HUES48 (cell line): ENCODE results near the gene JPH4.
"Not testable (repeated sequence)": the region's sequence is repeated elsewhere in the genome, so short reads cannot be mapped to it uniquely, and the experiment has no call there.

Source experiments
- H3K27ac ChIP-seq: one replicate; pipeline ENCODE4 v1.7.0; 2013; ENCODE audit warnings: low read depth, low read length, inconsistent platforms
- H3K27me3 ChIP-seq: 2 replicates; pipeline ENCODE4 v1.6.1; 2013; ENCODE audit warnings: mild to moderate bottlenecking, low read length; ENCODE audit not compliant: control insufficient read depth, insufficient read depth
- H3K36me3 ChIP-seq: 2 replicates; pipeline ENCODE4 v1.6.1; 2013; ENCODE audit warnings: low read length; ENCODE audit not compliant: control insufficient read depth, insufficient read depth
- H3K4me1 ChIP-seq: 2 replicates; pipeline ENCODE4 v1.6.1; 2013; ENCODE audit warnings: mild to moderate bottlenecking, low read length; ENCODE audit not compliant: control insufficient read depth, insufficient read depth
- H3K4me3 ChIP-seq: 2 replicates; pipeline ENCODE4 v1.5.1; 2013; ENCODE audit warnings: mild to moderate bottlenecking, low read depth, low read length
- H3K9ac ChIP-seq: 2 replicates; pipeline ENCODE4 v1.6.1; 2013; ENCODE audit warnings: mild to moderate bottlenecking, low read depth, low read length, moderate library complexity
- H3K9me3 ChIP-seq: 2 replicates; pipeline ENCODE4 v1.6.1; 2013; ENCODE audit warnings: low read length; ENCODE audit not compliant: control insufficient read depth, insufficient read depth

Gene JPH4

DNA sequence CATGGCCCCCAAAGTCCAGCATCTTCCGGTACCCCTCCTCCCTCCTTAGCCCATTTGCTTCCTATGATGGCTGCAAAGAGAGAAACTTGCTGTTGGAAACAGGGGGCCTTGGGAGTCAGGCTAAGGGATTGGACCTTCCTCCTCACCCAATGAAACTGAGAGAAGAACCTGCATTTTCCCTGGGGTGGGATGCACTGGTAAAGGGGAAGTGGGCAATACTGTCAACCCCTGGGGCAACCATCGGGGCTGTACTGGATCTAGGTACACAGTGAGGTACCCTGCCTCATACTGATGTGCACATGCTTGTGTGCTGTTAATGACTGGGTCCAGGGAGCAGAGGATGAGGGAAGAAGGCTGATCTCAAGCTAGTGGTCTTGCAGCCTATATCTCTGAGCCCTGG lies 11.0 kb upstream of the JPH4 start:
- Histone ChIP-seq H3K4me3 (no peak overlapping the region), H3K9ac (no peak overlapping the region), H3K27me3 (no peaks in the 10 kb centered on the region), H3K27ac (no peak overlapping the region), H3K36me3 (no peaks in the 10 kb centered on the region), H3K9me3 (no peaks in the 10 kb centered on the region), H3K4me1 (peaks cover 14% of the 10 kb centered on the region)

GRCh38 chr14:23588884-23589598 lies 10.5 kb upstream of the JPH4 start:
- H3K9ac ChIP-seq, result no peak overlapping the region
- no peak overlapping the region for H3K27ac ChIP-seq

DNA sequence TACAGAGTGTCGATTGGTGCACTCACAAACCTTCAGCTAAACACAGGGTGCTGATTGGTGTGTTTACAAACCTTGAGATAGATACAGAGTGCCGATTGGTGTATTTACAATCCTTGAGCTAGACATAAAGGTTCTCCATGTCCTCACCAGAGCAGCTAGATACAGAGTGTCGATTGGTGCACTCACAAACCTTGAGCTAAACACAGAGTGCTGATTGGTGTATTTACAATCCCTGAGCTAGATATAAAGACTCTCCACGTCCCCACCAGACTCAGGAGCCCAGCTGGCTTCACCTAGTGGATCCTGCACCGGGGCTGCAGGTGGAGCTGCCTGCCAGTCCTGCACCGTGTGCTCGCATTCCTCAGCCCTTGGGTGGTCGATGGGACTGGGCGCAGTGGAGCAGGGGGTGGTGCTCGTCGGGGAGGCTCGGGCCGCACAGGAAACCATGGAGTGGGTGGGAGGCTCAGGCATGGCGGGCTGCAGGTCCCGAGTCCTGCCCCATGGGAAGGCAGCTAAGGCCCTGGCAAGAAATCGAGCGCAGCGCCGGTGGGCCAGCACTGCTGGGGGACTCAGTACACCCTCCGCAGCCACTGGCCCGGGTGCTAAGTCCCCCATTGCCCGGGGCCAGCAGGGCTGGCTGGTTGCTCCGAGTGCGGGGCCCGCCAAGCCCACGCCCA lies 6.1 kb upstream of the JPH4 start:
- not testable (repeated sequence) for H3K9ac ChIP-seq, H3K4me3 ChIP-seq, H3K27ac ChIP-seq, H3K9me3 ChIP-seq, H3K27me3 ChIP-seq, H3K36me3 ChIP-seq
- peaks cover 11% of the 10 kb centered on the region for H3K4me1 ChIP-seq

More at GRCh38 chr14:23588884-23589598, 10.5 kb upstream of the JPH4 start:
- H3K9me3 ChIP-seq, result no peaks in the 10 kb centered on the region
- H3K4me3 ChIP-seq, result no peak overlapping the region
- H3K36me3 ChIP-seq, result no peaks in the 10 kb centered on the region
- peaks cover 14% of the 10 kb centered on the region for H3K4me1 ChIP-seq
- no peaks in the 10 kb centered on the region for H3K27me3 ChIP-seq

- not testable (repeated sequence) for H3K36me3 ChIP-seq, H3K9ac ChIP-seq, H3K27me3 ChIP-seq, H3K27ac ChIP-seq, H3K9me3 ChIP-seq, H3K4me3 ChIP-seq
- H3K4me1 ChIP-seq, result peaks cover 14% of the 10 kb centered on the region
These were observed 5.4 kb upstream of the JPH4 start for GRCh38 chr14:23583761-23584526.

GRCh38 chr14:23582906-23583760 lies 4.5 kb upstream of the JPH4 start:
- no peaks in the 10 kb centered on the region for H3K36me3 ChIP-seq
- H3K4me3 ChIP-seq, result no peak overlapping the region
- H3K4me1 ChIP-seq, result peaks cover 16% of the 10 kb centered on the region
- no peaks in the 10 kb centered on the region for H3K9me3 ChIP-seq
- peaks cover 12% of the 10 kb centered on the region for H3K27me3 ChIP-seq
- no peak overlapping the region for H3K9ac ChIP-seq
- H3K27ac ChIP-seq, result no peak overlapping the region

GRCh38 chr14:23580948-23581281 lies 2.3 kb upstream of the JPH4 start:
- no peaks in the 10 kb centered on the region for H3K36me3 ChIP-seq
- H3K27ac ChIP-seq, result no peak overlapping the region
- no peaks in the 10 kb centered on the region for H3K9me3 ChIP-seq
- peaks cover 16% of the 10 kb centered on the region for H3K4me1 ChIP-seq
- peaks cover 33% of the 10 kb centered on the region for H3K27me3 ChIP-seq
- H3K4me3 ChIP-seq, result no peak overlapping the region
- no peak overlapping the region for H3K9ac ChIP-seq

DNA sequence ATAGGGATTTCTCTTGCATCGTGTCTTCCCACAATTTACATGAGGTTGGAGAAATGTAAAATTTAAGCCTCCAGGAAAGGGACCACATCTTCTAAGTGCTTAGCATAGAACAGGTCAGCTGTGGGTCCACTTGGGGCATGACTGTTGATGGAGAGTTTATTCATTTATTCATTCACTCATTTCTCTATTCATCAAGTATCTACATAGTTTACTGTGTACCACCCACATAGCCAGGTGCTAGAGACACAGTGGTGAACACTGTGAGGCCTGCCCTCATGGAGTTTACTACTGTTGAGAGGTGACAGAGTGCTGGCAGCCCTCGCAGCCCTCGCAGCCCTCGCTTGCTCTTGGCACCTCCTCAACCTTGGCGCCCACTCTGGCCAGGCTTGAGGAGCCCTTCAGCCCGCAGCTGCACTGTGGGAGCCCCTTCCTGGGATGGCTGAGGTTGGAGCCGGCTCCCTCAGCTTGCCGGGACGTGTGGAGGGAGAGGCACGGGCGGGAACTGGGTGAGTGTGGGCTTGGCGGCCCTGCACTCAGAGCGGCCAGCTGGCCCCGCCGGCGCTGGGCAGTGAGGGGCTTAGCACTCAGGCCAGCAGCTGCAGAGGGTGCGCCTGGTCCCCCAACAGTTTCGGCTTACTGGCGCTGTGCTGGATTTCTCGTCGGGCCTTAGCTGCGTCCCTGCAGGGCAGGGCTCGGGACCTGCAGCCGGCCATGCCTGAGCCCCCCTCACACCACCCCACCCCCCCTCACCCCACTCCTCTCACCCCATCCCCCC lies 1.7 kb upstream of the JPH4 start:
- Histone ChIP-seq H3K9me3 (no peaks in the 10 kb centered on the region), H3K36me3 (no peaks in the 10 kb centered on the region), H3K27me3 (peaks cover 39% of the 10 kb centered on the region), H3K4me3 (no peak overlapping the region), H3K9ac (no peak overlapping the region), H3K4me1 (peaks cover 16% of the 10 kb centered on the region), H3K27ac (no peak overlapping the region)

DNA sequence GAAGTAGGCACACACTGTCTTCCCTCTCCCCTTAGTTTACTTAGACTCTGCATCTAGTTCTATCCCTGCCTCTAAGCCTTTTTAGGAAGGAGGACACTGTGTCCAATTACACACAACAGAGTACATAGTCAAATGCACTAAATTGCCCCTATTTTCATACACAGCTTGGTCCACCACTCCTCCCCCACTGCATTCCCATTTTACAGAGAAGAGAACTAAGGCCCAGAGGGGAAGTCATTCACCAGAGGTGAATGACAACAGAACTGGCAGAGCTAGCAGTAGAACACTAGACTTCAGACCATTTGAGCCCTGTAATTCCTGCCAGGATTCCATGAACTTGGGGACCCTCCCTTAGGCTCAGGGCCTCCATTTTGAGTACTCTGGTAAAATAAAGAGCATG lies 1.1 kb upstream of the JPH4 start:
- H3K4me1 ChIP-seq, result peaks cover 16% of the 10 kb centered on the region
- H3K4me3 ChIP-seq, result no peak overlapping the region
- H3K27ac ChIP-seq, result no peak overlapping the region
- H3K27me3 ChIP-seq, result peaks cover 45% of the 10 kb centered on the region
- H3K9ac ChIP-seq, result no peak overlapping the region
- no peaks in the 10 kb centered on the region for H3K36me3 ChIP-seq
- no peaks in the 10 kb centered on the region for H3K9me3 ChIP-seq

GRCh38 chr14:23579311-23579630 lies 681 bp upstream of the JPH4 start:
- Histone ChIP-seq H3K9me3 (no peaks in the 10 kb centered on the region), H3K36me3 (no peaks in the 10 kb centered on the region), H3K27ac (no peak overlapping the region), H3K27me3 (peaks cover 49% of the 10 kb centered on the region), H3K4me3 (peak overlapping the region; percentile 73; the same call in 1 of the 2 replicates), H3K9ac (no peak overlapping the region), H3K4me1 (peaks cover 16% of the 10 kb centered on the region)

DNA sequence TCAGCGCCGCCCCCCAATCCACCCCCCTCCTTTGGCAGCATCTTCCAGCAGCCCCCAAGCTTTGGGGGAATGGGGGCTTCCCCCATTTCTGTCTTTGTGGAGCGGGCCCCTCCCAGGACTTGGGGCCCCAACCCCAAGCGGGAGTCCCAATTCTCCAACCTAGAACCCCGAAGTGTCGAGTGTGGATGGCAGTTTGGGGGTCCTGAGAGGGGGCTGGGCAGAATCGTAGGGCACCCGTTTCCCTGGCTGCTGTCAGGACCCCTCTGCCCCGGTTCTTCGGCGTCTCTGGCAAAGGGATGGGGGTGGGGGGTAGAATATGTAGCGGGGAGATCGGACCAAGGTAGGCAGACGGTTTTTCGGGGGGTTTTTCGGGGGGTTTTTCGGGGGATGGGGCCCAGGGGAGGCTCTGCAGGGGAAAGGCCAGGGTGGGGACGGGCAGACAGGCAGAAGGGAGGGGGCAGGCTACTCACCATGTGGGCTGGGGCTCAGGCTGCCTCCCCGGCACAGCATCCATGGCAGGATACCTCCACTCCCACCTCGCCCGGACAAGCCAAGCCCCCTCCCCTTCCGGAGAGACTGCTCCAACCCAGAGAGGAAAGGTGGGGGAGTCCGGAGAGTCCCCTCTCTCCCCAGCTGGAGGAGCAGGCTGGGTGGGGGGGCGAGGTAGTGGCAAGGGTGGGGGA lies 739 bp downstream of the JPH4 start:
- Histone ChIP-seq H3K9ac (no peak overlapping the region), H3K4me1 (peaks cover 16% of the 10 kb centered on the region), H3K4me3 (peak overlapping the region; percentile 73), H3K27me3 (peaks cover 49% of the 10 kb centered on the region), H3K9me3 (no peaks in the 10 kb centered on the region), H3K27ac (no peak overlapping the region), H3K36me3 (no peaks in the 10 kb centered on the region)
